ENCODE measurements around the gene SEMA3F. TPM values are rescaled to one million over a fixed set of nuclear protein-coding genes. Genes with fewer than 3 reads are reported as not detected.

SEMA3F gene
- total RNA-seq, 4 donors from 2014 or later: 18.3 to 46.2 (median 33.8) TPM

DNA sequence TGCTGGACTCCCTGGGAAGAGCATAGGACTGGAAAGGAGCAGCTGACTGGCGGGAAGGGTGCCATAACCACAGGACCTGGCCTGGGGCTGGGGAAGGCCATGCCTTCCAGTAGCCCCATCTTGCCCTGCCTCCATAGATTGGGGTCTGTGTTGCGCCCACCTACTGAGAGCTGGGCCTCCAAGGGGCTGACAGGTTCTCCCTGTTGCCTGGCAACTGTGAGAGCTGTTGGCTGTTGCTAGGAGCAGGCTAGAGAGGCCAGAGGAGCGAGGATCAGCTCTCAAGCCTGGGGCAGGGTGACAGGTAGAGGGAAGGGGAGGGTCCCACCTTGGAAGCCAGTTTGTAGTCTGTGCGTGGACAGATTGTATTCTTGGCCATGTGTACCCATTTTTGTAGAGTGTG lies 78.1 kb downstream of the SEMA3F start:
- no peak for DNase-seq (ENCODE audit: low spot score)
- ATAC-seq (ENCODE audit: low FRiP score): no peak
- TF ChIP-seq CTCF (IDR thresholded peaks at IDR 0.05): no peak

DNA sequence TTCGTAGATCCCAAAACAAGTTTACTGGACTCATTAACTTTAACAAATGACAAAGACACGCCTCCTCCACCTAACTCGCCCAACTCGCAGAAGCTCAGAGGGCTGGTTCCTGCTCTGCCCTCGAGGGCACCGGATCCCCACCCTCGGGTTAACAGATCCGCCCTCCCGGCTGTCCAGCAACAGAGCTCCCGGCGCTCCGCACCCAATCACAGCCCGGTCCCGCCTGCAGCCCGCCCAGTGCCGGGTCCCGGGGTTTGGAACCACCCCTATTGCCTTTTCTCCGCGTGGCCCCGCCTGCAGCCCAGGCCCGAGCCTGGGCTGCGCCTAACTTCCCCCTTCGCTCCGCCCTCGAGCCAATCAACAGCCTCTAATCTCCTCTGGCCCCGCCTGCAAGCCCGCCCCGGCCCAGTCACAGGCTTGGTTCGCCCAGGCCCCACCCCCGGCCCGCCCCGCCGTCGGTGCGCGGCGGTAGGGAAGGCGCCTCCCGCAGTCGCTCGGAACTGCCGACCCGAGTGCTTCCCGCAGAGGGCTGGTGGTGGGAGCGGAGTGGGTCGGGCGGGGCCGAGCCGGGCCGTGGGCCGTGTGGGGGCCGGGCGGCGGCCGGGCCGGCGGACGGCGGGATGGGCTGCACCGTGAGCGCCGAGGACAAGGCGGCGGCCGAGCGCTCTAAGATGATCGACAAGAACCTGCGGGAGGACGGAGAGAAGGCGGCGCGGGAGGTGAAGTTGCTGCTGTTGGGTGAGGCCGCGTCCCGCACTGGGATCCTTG lies 80.8 kb downstream of the SEMA3F start, which contains the start of gene GNAI2:
GNAI2 (plus strand) TSS at position 489 of the 768 bp plus-strand sequence; CDS start at position 621, 132 bp downstream.
- peak; percentile 88 for DNase-seq (ENCODE audit: low spot score)
- ATAC-seq (ENCODE audit: low FRiP score): peak; percentile 98
- no peak for TF ChIP-seq CTCF (IDR thresholded peaks at IDR 0.05)

DNA sequence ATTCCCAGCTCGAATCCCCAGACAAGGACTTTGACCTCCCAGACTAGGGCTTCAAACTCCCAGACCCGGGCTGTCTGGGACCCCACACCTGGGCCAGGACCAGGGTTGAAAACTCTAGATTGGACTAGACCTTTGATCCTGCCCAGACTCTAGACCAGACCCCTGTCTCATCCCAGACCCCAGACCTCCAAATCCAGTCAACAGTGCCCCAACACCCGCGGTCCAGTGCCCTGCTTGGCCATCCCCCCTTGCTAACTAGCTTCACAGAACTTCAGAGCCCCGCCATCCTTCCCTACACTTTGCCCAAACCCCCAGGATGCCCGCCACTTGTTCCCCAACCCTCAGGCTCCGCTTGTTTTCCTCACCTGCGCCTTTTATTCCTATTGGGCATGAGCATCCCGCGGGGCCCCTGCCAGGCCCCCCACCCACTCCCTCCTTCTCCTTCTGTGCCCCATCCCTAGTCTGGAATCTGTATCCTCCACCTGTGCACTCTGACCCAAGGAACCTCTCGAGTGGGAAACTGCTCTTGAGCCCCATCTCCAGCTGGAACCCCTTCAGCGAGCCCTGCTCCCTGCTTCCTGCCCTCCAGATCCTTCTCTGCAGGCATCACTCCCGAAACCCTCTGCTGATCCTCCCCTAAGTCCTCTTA lies 81.5 kb downstream of the SEMA3F start:
- DNase-seq (ENCODE audit: low spot score): no peak
- TF ChIP-seq CTCF (IDR thresholded peaks at IDR 0.05): no peak
- no peak for ATAC-seq (ENCODE audit: low FRiP score)

DNA sequence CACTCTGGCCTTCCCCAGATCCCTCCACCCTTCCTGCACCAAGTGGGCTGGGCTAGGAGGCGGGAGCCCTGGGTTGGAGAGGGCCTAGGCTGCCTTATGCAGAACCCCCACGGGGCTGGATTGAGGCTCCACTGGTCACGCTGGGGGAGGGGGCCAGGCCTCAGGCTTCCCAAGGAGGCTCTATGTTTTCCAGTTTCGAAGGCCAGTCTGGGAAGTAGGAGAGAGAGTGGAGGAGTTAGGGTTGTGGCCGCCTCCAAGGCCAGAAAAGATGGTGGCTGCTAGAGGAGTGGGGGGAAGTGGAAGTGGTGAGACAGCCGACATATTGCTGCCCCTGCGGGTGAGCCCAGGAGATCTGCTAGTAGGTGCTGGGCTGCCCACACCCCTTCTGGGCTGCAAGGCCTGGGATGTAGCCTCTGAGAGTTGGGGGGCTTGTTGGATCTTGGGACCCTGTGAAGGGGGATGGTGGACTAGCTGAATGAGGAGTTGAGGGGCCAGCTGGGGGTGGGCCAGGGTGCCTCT lies 82.1 kb downstream of the SEMA3F start:
- ATAC-seq (ENCODE audit: low FRiP score) (no peak), DNase-seq (ENCODE audit: low spot score) (no peak)
- no peak for TF ChIP-seq CTCF (IDR thresholded peaks at IDR 0.05)

- no peak for TF ChIP-seq CTCF (IDR thresholded peaks at IDR 0.05)
- ATAC-seq (ENCODE audit: low FRiP score) (peak; percentile 35), DNase-seq (ENCODE audit: low spot score) (no peak)
Measured at GRCh38 chr3:50237754-50238548, 82.8 kb downstream of the SEMA3F start.

DNA sequence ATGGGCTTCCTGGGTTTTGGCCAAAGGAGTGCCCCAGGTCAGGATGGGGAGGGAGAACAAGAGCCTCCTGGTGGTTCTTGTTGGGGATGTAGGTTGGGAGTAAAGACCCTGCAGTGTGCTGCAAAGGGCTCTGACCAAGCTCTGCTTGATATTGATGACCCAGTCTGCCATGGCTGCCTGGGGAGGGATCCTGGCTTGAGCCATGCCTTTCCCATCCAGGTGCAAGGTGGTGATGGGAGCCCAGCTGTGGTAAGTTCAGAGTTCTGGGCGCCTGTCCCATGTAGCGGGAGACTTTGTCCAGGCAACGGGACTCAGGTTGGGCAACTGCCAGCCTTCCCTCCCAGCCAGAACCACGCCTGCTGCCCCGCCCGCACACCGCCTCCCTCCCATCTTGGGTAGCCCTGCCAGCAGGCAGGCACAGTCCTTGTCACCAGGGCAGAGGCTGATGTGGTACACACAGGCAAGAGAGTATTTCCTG lies 83.5 kb downstream of the SEMA3F start:
- DNase-seq (ENCODE audit: low spot score): no peak
- ATAC-seq (ENCODE audit: low FRiP score): no peak
- no peak for TF ChIP-seq CTCF (IDR thresholded peaks at IDR 0.05)

Small RNA genes within 50 kb of the gene (small RNA-seq; reads per million reads assigned to genes)
- gene MIR566: not detected
- gene MIR5787: not detected

Other genes starting within 250 kb of the SEMA3F start
- 10 to 100 TPM in 2 of 4 donors, 1 to 10 TPM in 2; 7.1 to 16.6 (median 10.5) TPM for gene MON1A, start 225.5 kb upstream of the SEMA3F start, total RNA-seq
- 100 to 1,000 TPM in 1 of 4 donors, 10 to 100 TPM in 3; 62.3 to 137 (median 88.4) TPM for gene RBM6, start 215.2 kb upstream of the SEMA3F start, total RNA-seq
- 100 to 1,000 TPM; 143 to 308 (median 190) TPM for gene RBM5, start 66.4 kb upstream of the SEMA3F start, total RNA-seq
- 1 to 10 TPM in 1 of 4 donors, not detected in 3; 1.3 TPM for gene GNAT1, start 36.3 kb downstream of the SEMA3F start, total RNA-seq
- 1 to 10 TPM in 1 of 4 donors, under 1 TPM in 2, not detected in 1; 0.56 to 1.5 (median 0.84) TPM for gene SLC38A3, start 49.9 kb downstream of the SEMA3F start, total RNA-seq
- 100 to 1,000 TPM; 157 to 305 (median 241) TPM for gene GNAI2, start 80.9 kb downstream of the SEMA3F start, total RNA-seq
- 10 to 100 TPM; 14.2 to 94.1 (median 45.4) TPM for gene SEMA3B, start 113.8 kb downstream of the SEMA3F start, total RNA-seq
- not detected for gene LSMEM2, start 123.8 kb downstream of the SEMA3F start, total RNA-seq
- gene IFRD2, start 137.1 kb downstream of the SEMA3F start, total RNA-seq: 100 to 1,000 TPM in 1 of 4 donors, 10 to 100 TPM in 3; 40.0 to 178 (median 72.2) TPM
- gene HYAL3, start 144.1 kb downstream of the SEMA3F start, total RNA-seq: 1 to 10 TPM; 1.9 to 6.2 (median 4.0) TPM
- 1 to 10 TPM; 3.4 to 8.4 (median 5.3) TPM for gene NAA80, start 144.1 kb downstream of the SEMA3F start, total RNA-seq
- 10 to 100 TPM in 3 of 4 donors, 1 to 10 TPM in 1; 6.8 to 32.3 (median 14.6) TPM for gene HYAL1, start 148.2 kb downstream of the SEMA3F start, total RNA-seq
- 100 to 1,000 TPM; 106 to 348 (median 175) TPM for gene HYAL2, start 167.4 kb downstream of the SEMA3F start, total RNA-seq
- gene TUSC2, start 172.9 kb downstream of the SEMA3F start, total RNA-seq: 10 to 100 TPM; 13.7 to 28.8 (median 22.8) TPM
- gene RASSF1, start 185.5 kb downstream of the SEMA3F start, total RNA-seq: 10 to 100 TPM; 42.1 to 82.0 (median 53.3) TPM
- gene ZMYND10, start 190.4 kb downstream of the SEMA3F start, total RNA-seq: 1 to 10 TPM in 1 of 4 donors, under 1 TPM in 3; 0.28 to 2.1 (median 0.64) TPM
- 10 to 100 TPM in 3 of 4 donors, 1 to 10 TPM in 1; 9.5 to 22.7 (median 13.9) TPM for gene NPRL2, start 195.5 kb downstream of the SEMA3F start, total RNA-seq
- gene CYB561D2, start 195.5 kb downstream of the SEMA3F start, total RNA-seq: 10 to 100 TPM; 26.4 to 33.7 (median 30.2) TPM
- gene TMEM115, start 204.2 kb downstream of the SEMA3F start, total RNA-seq: 10 to 100 TPM; 41.5 to 70.6 (median 52.1) TPM

Measured in omental fat pad (tissue), 4 donors.